HG03575 (cell line): ENCODE data around the gene CCDC7.
"Not testable (repeated sequence)": the region's sequence is repeated elsewhere in the genome, so short reads cannot be mapped to it uniquely, and the experiment has no call there.

Experiments
- ATAC-seq: cut with Tn5 transposase; IDR thresholded peaks from one replicate; pipeline ENCODE4 v1.9.1; 2021; ENCODE audit not compliant: unreplicated experiment, insufficient number of reproducible peaks, low FRiP score; ENCODE audit errors: extremely low read depth

CCDC7 gene

GRCh38 chr10:32445740-32446535, at the start of gene CCDC7:
CCDC7 (plus strand) TSS chr10:32446140; CDS start chr10:32451643, 5,503 bp downstream.
- ATAC-seq, result peak; percentile 83

DNA sequence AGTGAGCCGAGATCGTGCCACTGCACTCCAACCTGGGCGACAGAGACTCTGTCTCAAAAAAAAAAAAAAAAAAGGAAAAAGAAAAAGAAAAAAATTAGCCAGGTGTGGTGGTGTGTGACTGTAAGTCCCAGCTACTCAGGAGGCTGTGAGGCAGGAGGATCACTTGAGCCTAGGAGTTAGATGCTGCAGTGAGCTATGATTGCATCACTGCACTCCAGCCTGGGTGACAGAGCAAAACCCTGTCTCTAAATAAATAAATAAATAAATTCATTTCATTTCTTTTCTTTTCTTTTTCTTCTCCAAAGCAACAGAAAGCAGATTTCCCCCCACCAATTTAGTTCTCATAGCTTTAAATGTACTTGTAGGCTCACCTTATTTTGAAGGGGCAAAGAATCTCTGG, 48.8 kb upstream of the CCDC7 start:
- not testable (repeated sequence) for ATAC-seq

- ATAC-seq, result not testable (repeated sequence)
These were observed 46.2 kb upstream of the CCDC7 start for GRCh38 chr10:32399720-32400119.

DNA sequence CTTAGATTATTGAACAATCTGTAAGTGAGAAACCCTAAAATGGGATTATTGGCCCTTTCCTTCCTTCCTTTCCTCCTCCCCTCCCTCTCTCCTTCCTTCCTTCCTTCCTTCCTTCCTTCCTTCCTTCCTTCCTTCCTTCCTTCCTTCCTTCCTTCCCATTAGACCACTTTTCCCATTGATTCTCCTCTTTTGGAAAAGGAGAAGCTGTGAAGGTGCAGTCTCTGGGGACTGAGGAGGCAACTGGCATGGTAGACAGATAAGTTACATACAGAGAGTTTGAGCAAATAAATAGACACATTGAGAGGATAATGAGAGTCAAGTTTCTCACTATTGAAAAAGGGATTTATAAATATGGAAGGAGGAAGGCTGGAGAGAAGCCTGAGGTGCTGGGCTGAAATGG, 45.0 kb upstream of the CCDC7 start:
- ATAC-seq, result no peak

GRCh38 chr10:32402499-32402898, 43.4 kb upstream of the CCDC7 start:
- ATAC-seq, result no peak

GRCh38 chr10:32403091-32403490, 42.8 kb upstream of the CCDC7 start:
- no peak for ATAC-seq

DNA sequence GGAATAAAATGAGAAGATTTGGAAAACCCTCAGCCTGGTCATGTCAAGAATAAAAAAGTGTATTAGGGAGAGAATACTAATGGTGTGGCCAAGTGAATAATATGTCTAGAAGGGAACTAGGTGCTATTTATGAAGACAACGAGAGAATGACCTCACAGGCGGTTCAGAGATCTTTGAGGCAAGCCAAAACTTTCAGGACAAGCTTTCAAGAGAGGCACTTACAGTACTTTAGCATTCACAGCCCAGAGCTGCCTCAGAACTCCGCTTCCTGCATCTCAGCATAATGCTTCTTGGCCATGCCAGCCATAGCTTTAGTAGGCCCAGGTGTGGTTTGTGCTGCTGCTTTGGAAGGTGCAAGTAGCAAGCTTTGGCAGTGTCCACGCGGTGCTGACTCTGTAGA, 37.2 kb upstream of the CCDC7 start:
- no peak for ATAC-seq

DNA sequence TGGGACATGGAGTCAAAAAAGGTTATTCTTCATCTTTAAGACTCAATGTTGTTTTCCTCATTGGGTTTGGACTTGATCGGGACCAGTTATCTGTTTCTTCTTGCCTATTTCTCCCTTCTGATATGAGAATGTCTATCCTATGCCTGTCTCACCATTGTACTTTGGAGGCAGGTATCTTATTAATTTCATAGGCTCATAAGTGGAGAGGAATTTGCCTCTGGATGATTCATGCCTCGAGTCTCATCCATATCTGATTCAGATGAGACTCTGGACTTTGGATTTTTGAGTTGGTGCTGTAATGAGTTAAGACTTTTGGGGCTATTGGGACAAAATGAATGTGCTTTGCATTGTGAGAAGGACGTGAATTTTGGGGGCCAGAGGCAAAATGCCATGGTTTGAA, 36.2 kb upstream of the CCDC7 start:
- ATAC-seq, result no peak

DNA sequence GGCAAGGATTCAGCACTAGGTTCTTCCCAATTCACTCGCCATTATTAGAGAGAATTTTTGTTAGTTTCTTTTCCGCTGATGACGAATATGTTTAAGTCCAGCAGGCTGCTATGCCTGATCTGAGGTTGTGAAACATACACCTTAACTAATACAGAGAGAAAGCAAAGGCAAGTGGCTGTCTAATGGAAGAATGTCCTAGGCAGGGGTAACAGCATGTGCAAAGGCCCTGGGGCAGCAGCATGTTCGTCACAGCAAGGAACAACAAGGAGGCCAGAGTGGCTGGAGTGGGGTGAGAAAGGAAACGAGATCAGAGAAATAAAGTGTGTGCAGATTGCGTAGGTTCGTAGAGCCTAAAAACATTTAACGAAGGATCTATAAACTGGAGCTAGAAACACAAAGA, 35.4 kb upstream of the CCDC7 start:
- no peak for ATAC-seq

DNA sequence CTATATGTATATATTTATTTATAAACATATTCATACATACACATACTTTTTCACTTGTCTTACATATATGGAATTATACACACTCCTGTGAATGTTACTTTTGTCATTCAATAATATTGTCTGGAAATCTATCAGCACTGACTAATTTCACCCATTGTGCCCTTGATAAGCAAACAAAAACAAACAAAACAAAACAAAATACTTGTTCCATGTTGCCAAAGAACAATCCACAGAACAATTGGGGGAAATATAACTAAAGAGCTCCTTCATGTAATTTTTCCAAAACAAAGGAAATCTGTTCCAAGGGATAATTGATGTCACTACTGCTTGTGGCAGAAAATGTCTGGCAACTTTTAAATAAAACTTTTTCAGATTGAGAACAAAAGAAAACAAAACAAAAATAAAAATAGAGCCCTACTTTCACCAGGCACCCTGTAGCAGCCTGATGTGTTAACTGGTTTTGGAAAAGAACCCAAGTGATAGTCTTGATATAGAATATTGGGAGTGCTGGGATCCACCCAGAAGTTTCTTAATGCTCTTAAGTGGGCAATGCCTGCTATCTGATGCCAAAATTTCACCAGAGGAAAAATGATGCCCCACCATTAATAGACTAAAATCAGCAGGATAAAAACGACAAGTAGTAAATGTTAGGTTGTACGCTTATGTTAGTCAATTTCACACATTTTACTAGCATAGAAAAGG, 34.0 kb upstream of the CCDC7 start:
- no peak for ATAC-seq

DNA sequence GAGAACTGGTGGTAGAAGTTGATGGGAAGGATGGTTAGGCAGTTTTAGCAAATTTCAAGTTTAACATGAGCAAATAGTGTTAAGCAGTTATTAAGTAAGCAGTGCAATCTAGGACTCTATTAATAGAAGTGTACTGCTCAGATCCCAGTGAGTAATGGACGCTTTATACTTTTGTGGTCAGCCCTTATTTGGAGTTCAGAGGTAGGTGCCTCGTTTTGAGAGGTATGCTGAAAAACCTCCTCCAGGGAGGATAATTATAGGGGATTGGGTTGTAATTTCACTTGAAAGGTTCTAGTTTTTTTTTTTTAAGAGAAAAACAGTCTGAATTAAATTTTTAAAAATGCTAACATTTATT, 33.5 kb upstream of the CCDC7 start:
- no peak for ATAC-seq

GRCh38 chr10:32413513-32413912, 32.4 kb upstream of the CCDC7 start:
- no peak for ATAC-seq

- ATAC-seq, result no peak
These were observed 30.6 kb upstream of the CCDC7 start for GRCh38 chr10:32415361-32415760.

- no peak for ATAC-seq
These were observed 27.9 kb upstream of the CCDC7 start for GRCh38 chr10:32417911-32418547.

DNA sequence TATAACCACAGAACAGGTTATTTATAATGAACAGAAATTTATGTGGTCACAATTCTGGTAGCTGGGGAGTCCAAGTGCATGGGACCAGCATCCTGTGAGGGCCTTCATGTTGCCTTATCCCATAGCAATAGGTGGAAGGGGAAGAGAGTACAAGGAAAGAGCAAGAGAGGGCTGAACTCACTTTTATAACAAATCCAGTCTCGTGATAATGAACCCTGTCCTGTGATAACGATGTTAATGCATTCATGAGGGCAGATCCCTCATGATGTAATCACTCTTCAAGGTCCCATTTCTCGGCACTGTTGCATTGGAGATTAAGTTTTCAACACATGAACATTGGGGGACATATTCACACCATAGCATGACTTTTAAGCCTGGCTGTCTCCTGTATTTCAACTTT, 27.4 kb upstream of the CCDC7 start:
- no peak for ATAC-seq

DNA sequence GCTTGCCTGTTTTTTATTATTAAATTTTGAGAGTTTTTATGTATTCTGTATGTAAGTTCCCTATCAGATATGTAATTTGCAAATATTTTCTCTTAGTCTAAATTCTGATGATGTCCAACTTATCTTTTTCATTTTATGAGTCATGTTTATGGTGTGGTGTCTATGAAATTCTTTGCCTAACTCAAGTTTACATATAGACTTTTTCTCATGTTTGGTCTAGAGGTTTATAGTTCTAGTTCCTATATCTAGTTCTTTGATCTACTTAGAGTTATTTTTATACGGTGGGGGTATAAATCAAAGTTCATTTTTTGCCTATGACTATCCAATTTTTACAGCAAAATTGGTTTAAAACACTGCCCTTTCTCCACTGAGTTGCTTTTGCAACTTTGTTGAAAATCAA, 26.3 kb upstream of the CCDC7 start:
- no peak for ATAC-seq

GRCh38 chr10:32426186-32426585, 19.8 kb upstream of the CCDC7 start:
- no peak for ATAC-seq

- no peak for ATAC-seq
These were observed 12.4 kb upstream of the CCDC7 start for GRCh38 chr10:32433542-32433941.

DNA sequence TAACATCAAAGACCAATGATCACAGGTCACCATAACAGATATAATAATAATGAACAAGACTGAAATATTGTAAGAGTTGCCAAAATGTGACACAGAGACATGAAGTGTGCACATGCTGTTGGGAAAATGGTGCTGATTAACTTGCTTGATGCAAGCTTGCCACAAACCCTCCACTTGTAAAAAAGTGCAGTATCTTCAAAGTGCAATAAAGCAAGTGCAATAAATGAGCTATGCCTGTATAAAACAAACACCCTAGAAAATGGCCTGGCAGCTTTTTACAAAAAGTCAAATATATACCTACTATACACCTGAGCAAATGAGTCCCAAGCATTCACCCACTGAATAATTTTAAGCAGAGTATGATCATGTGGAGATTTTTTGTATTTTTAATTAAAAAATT, 9.7 kb upstream of the CCDC7 start:
- no peak for ATAC-seq

GRCh38 chr10:32437334-32437733, 8.6 kb upstream of the CCDC7 start:
- ATAC-seq, result no peak
